ENCODE results near the gene RASA4B.
"Not testable (repeated sequence)": the region's sequence is repeated elsewhere in the genome, so short reads cannot be mapped to it uniquely, and the experiment has no call there.

GRCh38 chr7:102512642-102513221 lies 4.8 kb downstream of the RASA4B start:
- not testable (repeated sequence) for TF ChIP-seq EZH2phosphoT487 (IDR thresholded peaks at IDR 0.05; ENCODE audit: insufficient read depth, low read depth); EZH2 (IDR thresholded peaks at IDR 0.05; ENCODE audit: insufficient read depth, poor library complexity, severe bottlenecking)
